ENCODE results near the gene TMCC1.

GRCh38 chr3:129608087-129608935, 285.2 kb downstream of the TMCC1 start:
- TF ChIP-seq, protein P1, sequence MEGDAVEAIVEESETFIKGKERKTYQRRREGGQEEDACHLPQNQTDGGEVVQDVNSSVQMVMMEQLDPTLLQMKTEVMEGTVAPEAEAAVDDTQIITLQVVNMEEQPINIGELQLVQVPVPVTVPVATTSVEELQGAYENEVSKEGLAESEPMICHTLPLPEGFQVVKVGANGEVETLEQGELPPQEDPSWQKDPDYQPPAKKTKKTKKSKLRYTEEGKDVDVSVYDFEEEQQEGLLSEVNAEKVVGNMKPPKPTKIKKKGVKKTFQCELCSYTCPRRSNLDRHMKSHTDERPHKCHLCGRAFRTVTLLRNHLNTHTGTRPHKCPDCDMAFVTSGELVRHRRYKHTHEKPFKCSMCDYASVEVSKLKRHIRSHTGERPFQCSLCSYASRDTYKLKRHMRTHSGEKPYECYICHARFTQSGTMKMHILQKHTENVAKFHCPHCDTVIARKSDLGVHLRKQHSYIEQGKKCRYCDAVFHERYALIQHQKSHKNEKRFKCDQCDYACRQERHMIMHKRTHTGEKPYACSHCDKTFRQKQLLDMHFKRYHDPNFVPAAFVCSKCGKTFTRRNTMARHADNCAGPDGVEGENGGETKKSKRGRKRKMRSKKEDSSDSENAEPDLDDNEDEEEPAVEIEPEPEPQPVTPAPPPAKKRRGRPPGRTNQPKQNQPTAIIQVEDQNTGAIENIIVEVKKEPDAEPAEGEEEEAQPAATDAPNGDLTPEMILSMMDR (IDR thresholded peaks at IDR 0.05; ENCODE audit: extremely low read depth in 1 of 2, insufficient read depth in 1 of 2, low read depth in 1 of 2, low read length in 2 of 2): no peak
- TF ChIP-seq FOS (IDR thresholded peaks at IDR 0.05; ENCODE audit: borderline replicate concordance, insufficient read depth, low read length): peak; percentile 6
- TF ChIP-seq POLR2AphosphoS5 (IDR thresholded peaks at IDR 0.05; ENCODE audit: insufficient read depth, low read depth, low read length): no peak
- no peak for TF ChIP-seq EZH2 (IDR thresholded peaks at IDR 0.05; ENCODE audit: borderline replicate concordance, low read depth, low read length, severe bottlenecking)
- TF ChIP-seq POLR2A (IDR thresholded peaks at IDR 0.05; ENCODE audit: low read depth, low read length): no peak
